Pericardium fibroblast (primary cell): ENCODE data around the gene TYW1B. TPM values are rescaled to one million over a fixed set of nuclear protein-coding genes. Genes with fewer than 3 reads are reported as not detected.

Source experiments
- total RNA-seq: library from RNA; depleted of rRNA; stranded (reverse); fragments of >200 nt; gene quantifications from 2 replicates; pipeline ENCODE4 v1.2.3, GENCODE V29; 2015

The TYW1B gene
- total RNA-seq = 0.82 and 5.3 TPM in 2 replicates

GRCh38 chr7:72827839-72828591 is at the start of gene TYW1B:
TSS of gene TYW1B (minus strand) at chr7:72828200. CDS start at chr7:72828075, 125 bp downstream.

Other genes starting within 250 kb of the TYW1B start
- 7.6 and 8.8 TPM in 2 replicates for gene POM121, start 96.9 kb upstream of the TYW1B start, total RNA-seq
- gene TRIM74, start 141.3 kb upstream of the TYW1B start, total RNA-seq = not detected in 2 replicates
- not detected in 2 replicates for gene SPDYE8, start 201.6 kb upstream of the TYW1B start, total RNA-seq
- not detected in 2 replicates for gene SPDYE11, start 229.7 kb upstream of the TYW1B start, total RNA-seq